ENCODE results near the gene TMA7.

The TMA7 gene

GRCh38 chr3:48403533-48404439 is 36.3 kb upstream of the TMA7 start:
- Histone ChIP-seq H3K4me2 (ENCODE audit: low read length) (no peak overlapping the region), H4K20me1 (ENCODE audit: insufficient read depth, low read length) (no peaks in the 10 kb centered on the region), H3F3A (ENCODE audit: insufficient read depth, low read length) (no peaks in the 10 kb centered on the region), H3K36me3 (ENCODE audit: insufficient read depth, low read length) (no peaks in the 10 kb centered on the region), H3K79me2 (ENCODE audit: insufficient read depth, low read length) (no peaks in the 10 kb centered on the region), H3K27me3 (ENCODE audit: insufficient read depth, low read length) (0 out of 2 replicates have a peak, but pooled peaks cover 8% of the 10 kb centered on the region), H3K9ac (ENCODE audit: low read length) (no peak overlapping the region), H3K4me3 (ENCODE audit: low read depth, low read length, poor library complexity, severe bottlenecking) (no peak overlapping the region), H3K9me3 (ENCODE audit: low read length) (no peaks in the 10 kb centered on the region), H3K4me1 (ENCODE audit: insufficient read depth, low read length, severe bottlenecking) (no peaks in the 10 kb centered on the region), H3K27ac (ENCODE audit: low read depth, low read length, poor library complexity, severe bottlenecking) (no peak overlapping the region), H3K9me2 (ENCODE audit: low read depth, low read length) (no peaks in the 10 kb centered on the region), H2AFZ (ENCODE audit: low read length) (no peak overlapping the region)
- no peak for TF ChIP-seq CTCF (IDR thresholded peaks at IDR 0.05; ENCODE audit: low read length)
- TF ChIP-seq EZH2 (IDR thresholded peaks at IDR 0.05; ENCODE audit: borderline replicate concordance, low read length), result no peak

GRCh38 chr3:48404440-48405342 is 35.4 kb upstream of the TMA7 start:
- H3F3A ChIP-seq (ENCODE audit: insufficient read depth, low read length), result no peaks in the 10 kb centered on the region
- TF ChIP-seq EZH2 (IDR thresholded peaks at IDR 0.05; ENCODE audit: borderline replicate concordance, low read length), result no peak
- no peak for TF ChIP-seq CTCF (IDR thresholded peaks at IDR 0.05; ENCODE audit: low read length)
- no peak overlapping the region for H3K27ac ChIP-seq (ENCODE audit: low read depth, low read length, poor library complexity, severe bottlenecking)
- 0 out of 2 replicates have a peak, but pooled peaks cover 5% of the 10 kb centered on the region for H3K27me3 ChIP-seq (ENCODE audit: insufficient read depth, low read length)
- H3K4me2 ChIP-seq (ENCODE audit: low read length), result no peak overlapping the region
- no peaks in the 10 kb centered on the region for H3K79me2 ChIP-seq (ENCODE audit: insufficient read depth, low read length)
- H3K36me3 ChIP-seq (ENCODE audit: insufficient read depth, low read length), result no peaks in the 10 kb centered on the region
- H3K9ac ChIP-seq (ENCODE audit: low read length), result no peak overlapping the region
- no peak overlapping the region for H3K4me3 ChIP-seq (ENCODE audit: low read depth, low read length, poor library complexity, severe bottlenecking)
- no peaks in the 10 kb centered on the region for H3K9me3 ChIP-seq (ENCODE audit: low read length)
- H2AFZ ChIP-seq (ENCODE audit: low read length), result no peak overlapping the region
- no peaks in the 10 kb centered on the region for H3K9me2 ChIP-seq (ENCODE audit: low read depth, low read length)
- no peaks in the 10 kb centered on the region for H4K20me1 ChIP-seq (ENCODE audit: insufficient read depth, low read length)
- H3K4me1 ChIP-seq (ENCODE audit: insufficient read depth, low read length, severe bottlenecking), result no peaks in the 10 kb centered on the region

GRCh38 chr3:48405343-48405881 is 34.6 kb upstream of the TMA7 start:
- TF ChIP-seq EZH2 (IDR thresholded peaks at IDR 0.05; ENCODE audit: borderline replicate concordance, low read length) (no peak), CTCF (IDR thresholded peaks at IDR 0.05; ENCODE audit: low read length) (no peak)
- H3K79me2 ChIP-seq (ENCODE audit: insufficient read depth, low read length), result no peaks in the 10 kb centered on the region
- H3K4me2 ChIP-seq (ENCODE audit: low read length), result no peak overlapping the region
- no peak overlapping the region for H3K4me3 ChIP-seq (ENCODE audit: low read depth, low read length, poor library complexity, severe bottlenecking)
- H3K9ac ChIP-seq (ENCODE audit: low read length), result no peak overlapping the region
- H3K36me3 ChIP-seq (ENCODE audit: insufficient read depth, low read length), result no peaks in the 10 kb centered on the region
- no peaks in the 10 kb centered on the region for H3F3A ChIP-seq (ENCODE audit: insufficient read depth, low read length)
- H3K9me2 ChIP-seq (ENCODE audit: low read depth, low read length), result no peaks in the 10 kb centered on the region
- H2AFZ ChIP-seq (ENCODE audit: low read length), result no peak overlapping the region
- no peak overlapping the region for H3K27ac ChIP-seq (ENCODE audit: low read depth, low read length, poor library complexity, severe bottlenecking)
- H3K27me3 ChIP-seq (ENCODE audit: insufficient read depth, low read length), result 0 out of 2 replicates have a peak, but pooled peaks cover 5% of the 10 kb centered on the region
- no peaks in the 10 kb centered on the region for H4K20me1 ChIP-seq (ENCODE audit: insufficient read depth, low read length)
- no peaks in the 10 kb centered on the region for H3K4me1 ChIP-seq (ENCODE audit: insufficient read depth, low read length, severe bottlenecking)
- H3K9me3 ChIP-seq (ENCODE audit: low read length), result no peaks in the 10 kb centered on the region
